DND-41 (cell line): ENCODE results near the gene COMMD7.

Experiments
- ATAC-seq: fragments of 200-7000 bp; cut with Tn5 transposase; 3 replicates; pipeline ENCODE4 v1.9.1; 2021; ENCODE audit warnings: low read depth; ENCODE audit not compliant: insufficient read depth
- DNase-seq: peaks from one replicate; pipeline ENCODE4 v3.0.0-alpha.2; 2020
- H2AFZ ChIP-seq: 2 replicates; pipeline ENCODE4 v1.6.0; 2012; ENCODE audit warnings: low read depth, low read length
- H3K27ac ChIP-seq: 2 replicates; pipeline ENCODE4 v1.5.1; 2012; ENCODE audit warnings: low read length, inconsistent platforms
- H3K27me3 ChIP-seq: fragments of 200-600 bp; sonication (generic); 2 replicates; pipeline ENCODE4 v1.6.0; 2012; ENCODE audit warnings: low read length, mild to moderate bottlenecking, inconsistent platforms; ENCODE audit not compliant: insufficient read depth, poor library complexity
- H3K36me3 ChIP-seq: 2 replicates; pipeline ENCODE4 v1.5.1; 2012; ENCODE audit warnings: low read length, inconsistent platforms; ENCODE audit not compliant: insufficient read depth
- H3K4me1 ChIP-seq: 2 replicates; pipeline ENCODE4 v1.5.1; 2012; ENCODE audit warnings: mild to moderate bottlenecking, low read length; ENCODE audit not compliant: insufficient read depth
- H3K4me2 ChIP-seq: 2 replicates; pipeline ENCODE4 v1.6.0; 2012; ENCODE audit warnings: mild to moderate bottlenecking, moderate library complexity, low read length, inconsistent platforms; ENCODE audit not compliant: insufficient read depth
- H3K4me3 ChIP-seq, 2 experiments: fragments of 200-600 bp in 1 of 2; shearing (Covaris generic) in 1 of 2; 2 replicates each; pipeline ENCODE4 v1.5.1; 2012 to 2016; ENCODE audit warnings: inconsistent platforms in 2 of 2, low read length in 2 of 2, mild to moderate bottlenecking in 2 of 2, low read depth in 1 of 2, moderate library complexity in 1 of 2
- H3K79me2 ChIP-seq: 2 replicates; pipeline ENCODE4 v1.6.0; 2012; ENCODE audit warnings: low read length, inconsistent platforms; ENCODE audit not compliant: insufficient read depth
- H3K9ac ChIP-seq: 2 replicates; pipeline ENCODE4 v1.6.0; 2012; ENCODE audit warnings: low read depth, mild to moderate bottlenecking, inconsistent platforms, low read length, moderate library complexity
- H3K9me3 ChIP-seq: 2 replicates; pipeline ENCODE4 v1.5.1; 2012; ENCODE audit warnings: low read length, moderate library complexity, mild to moderate bottlenecking, inconsistent platforms; ENCODE audit not compliant: insufficient read depth, severe bottlenecking
- H4K20me1 ChIP-seq: 2 replicates; pipeline ENCODE4 v1.6.0; 2012; ENCODE audit warnings: low read length; ENCODE audit not compliant: insufficient read depth
- CTCF ChIP-seq: IDR thresholded peaks from 2 replicates; pipeline ENCODE4 v1.5.1; 2012; ENCODE audit warnings: borderline replicate concordance, low read length, moderate library complexity, mild to moderate bottlenecking; ENCODE audit not compliant: poor library complexity, severe bottlenecking; ENCODE audit errors: extremely low read depth
- EZH2 ChIP-seq: IDR thresholded peaks from 3 replicates; pipeline ENCODE4 v1.6.1; 2012; ENCODE audit warnings: borderline replicate concordance, low read depth, mild to moderate bottlenecking, moderate library complexity, low read length, inconsistent platforms; ENCODE audit not compliant: severe bottlenecking

Gene COMMD7

GRCh38 chr20:32686530-32687179 lies 56.6 kb downstream of the COMMD7 start:
- H3K36me3 ChIP-seq, result no peaks in the 10 kb centered on the region
- TF ChIP-seq EZH2 (no peak), CTCF (no peak)
- no peaks in the 10 kb centered on the region for H3K27me3 ChIP-seq
- H2AFZ ChIP-seq, result no peak overlapping the region
- no peak overlapping the region for H3K27ac ChIP-seq
- no peak overlapping the region for H3K4me3 ChIP-seq
- ATAC-seq (no peak), DNase-seq (no peak)
- H3K4me2 ChIP-seq, result no peak overlapping the region
- H3K9ac ChIP-seq, result no peak overlapping the region
- H3K4me1 ChIP-seq, result peaks cover 3% of the 10 kb centered on the region
- H3K9me3 ChIP-seq, result no peaks in the 10 kb centered on the region
- H4K20me1 ChIP-seq, result no peaks in the 10 kb centered on the region
- no peaks in the 10 kb centered on the region for H3K79me2 ChIP-seq

- Histone ChIP-seq H4K20me1 (no peaks in the 10 kb centered on the region), H3K4me2 (no peak overlapping the region), H3K9ac (no peak overlapping the region), H3K4me1 (peaks cover 11% of the 10 kb centered on the region), H3K27me3 (no peaks in the 10 kb centered on the region), H3K36me3 (no peaks in the 10 kb centered on the region), H3K4me3 (no peak overlapping the region), H2AFZ (no peak overlapping the region), H3K79me2 (no peaks in the 10 kb centered on the region), H3K27ac (no peak overlapping the region; the same call in 1 of the 2 replicates), H3K9me3 (no peaks in the 10 kb centered on the region)
- no peak for ATAC-seq
- DNase-seq, result no peak
- TF ChIP-seq CTCF (no peak), EZH2 (no peak)
These were observed 57.4 kb downstream of the COMMD7 start for GRCh38 chr20:32685541-32686529.

GRCh38 chr20:32682508-32682987 lies 60.7 kb downstream of the COMMD7 start:
- Histone ChIP-seq H3K4me2 (no peak overlapping the region), H3K9ac (no peak overlapping the region), H3K4me1 (peaks cover 24% of the 10 kb centered on the region), H2AFZ (no peak overlapping the region), H3K4me3 (no peak overlapping the region), H4K20me1 (no peaks in the 10 kb centered on the region), H3K79me2 (no peaks in the 10 kb centered on the region), H3K27me3 (no peaks in the 10 kb centered on the region), H3K36me3 (no peaks in the 10 kb centered on the region), H3K9me3 (no peaks in the 10 kb centered on the region), H3K27ac (no peak overlapping the region)
- no peak for TF ChIP-seq EZH2
- TF ChIP-seq CTCF, result no peak
- no peak for DNase-seq
- no peak for ATAC-seq
